Measurements from ENCODE around the gene NBDY. TPM values are rescaled to one million over a fixed set of nuclear protein-coding genes. Genes with fewer than 3 reads are reported as not detected.
A peak's percentile ranks its signal among the peaks of the same experiment; 100 is the strongest.

NBDY gene
- total RNA-seq, 1 donor from 2014 or later, result 30.7 TPM

DNA sequence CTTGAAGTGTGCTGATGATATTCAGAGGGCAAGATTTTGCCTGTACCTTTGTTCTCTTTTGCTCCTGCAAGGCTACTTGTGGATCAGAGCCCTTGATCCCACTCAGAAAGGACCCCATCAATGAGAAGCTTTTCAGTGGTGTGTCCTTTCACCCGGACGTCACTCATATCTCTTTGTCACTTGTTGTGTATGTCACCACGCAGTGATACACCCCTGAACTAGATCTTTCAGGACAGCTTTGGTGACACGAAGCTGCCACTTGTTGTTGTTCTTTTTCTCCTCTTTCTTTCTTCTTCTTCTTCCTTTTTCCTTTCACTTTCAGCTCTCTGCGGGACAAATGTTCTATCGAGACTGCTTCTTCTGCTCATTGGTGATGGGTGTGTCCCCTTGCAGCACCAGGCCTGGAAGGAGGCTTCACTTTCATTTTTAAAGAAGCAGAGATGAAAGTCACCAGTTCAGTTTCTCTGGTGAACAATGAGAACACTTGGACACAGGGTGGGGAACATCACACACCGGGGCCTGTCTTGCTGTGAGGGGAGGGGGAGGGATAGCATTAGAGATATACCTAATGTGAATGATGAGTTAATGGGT is 83.6 kb downstream of the NBDY start:
- H3K9me3 ChIP-seq, result no peaks in the 10 kb centered on the region
- peak overlapping the region; percentile 51 for H3K27ac ChIP-seq
- ATAC-seq, result peak; percentile 76
- no peaks in the 10 kb centered on the region for H3K4me1 ChIP-seq
- H3K27me3 ChIP-seq, result no peaks in the 10 kb centered on the region
- intact Hi-C loops (cut with DNase I), result no loop called here
- TF ChIP-seq, protein P1, sequence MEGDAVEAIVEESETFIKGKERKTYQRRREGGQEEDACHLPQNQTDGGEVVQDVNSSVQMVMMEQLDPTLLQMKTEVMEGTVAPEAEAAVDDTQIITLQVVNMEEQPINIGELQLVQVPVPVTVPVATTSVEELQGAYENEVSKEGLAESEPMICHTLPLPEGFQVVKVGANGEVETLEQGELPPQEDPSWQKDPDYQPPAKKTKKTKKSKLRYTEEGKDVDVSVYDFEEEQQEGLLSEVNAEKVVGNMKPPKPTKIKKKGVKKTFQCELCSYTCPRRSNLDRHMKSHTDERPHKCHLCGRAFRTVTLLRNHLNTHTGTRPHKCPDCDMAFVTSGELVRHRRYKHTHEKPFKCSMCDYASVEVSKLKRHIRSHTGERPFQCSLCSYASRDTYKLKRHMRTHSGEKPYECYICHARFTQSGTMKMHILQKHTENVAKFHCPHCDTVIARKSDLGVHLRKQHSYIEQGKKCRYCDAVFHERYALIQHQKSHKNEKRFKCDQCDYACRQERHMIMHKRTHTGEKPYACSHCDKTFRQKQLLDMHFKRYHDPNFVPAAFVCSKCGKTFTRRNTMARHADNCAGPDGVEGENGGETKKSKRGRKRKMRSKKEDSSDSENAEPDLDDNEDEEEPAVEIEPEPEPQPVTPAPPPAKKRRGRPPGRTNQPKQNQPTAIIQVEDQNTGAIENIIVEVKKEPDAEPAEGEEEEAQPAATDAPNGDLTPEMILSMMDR (IDR thresholded peaks at IDR 0.05), result no peak
- H3K4me3 ChIP-seq, result peak overlapping the region; percentile 10
- DNase-seq, result no peak
- H3K36me3 ChIP-seq, result no peaks in the 10 kb centered on the region

DNA sequence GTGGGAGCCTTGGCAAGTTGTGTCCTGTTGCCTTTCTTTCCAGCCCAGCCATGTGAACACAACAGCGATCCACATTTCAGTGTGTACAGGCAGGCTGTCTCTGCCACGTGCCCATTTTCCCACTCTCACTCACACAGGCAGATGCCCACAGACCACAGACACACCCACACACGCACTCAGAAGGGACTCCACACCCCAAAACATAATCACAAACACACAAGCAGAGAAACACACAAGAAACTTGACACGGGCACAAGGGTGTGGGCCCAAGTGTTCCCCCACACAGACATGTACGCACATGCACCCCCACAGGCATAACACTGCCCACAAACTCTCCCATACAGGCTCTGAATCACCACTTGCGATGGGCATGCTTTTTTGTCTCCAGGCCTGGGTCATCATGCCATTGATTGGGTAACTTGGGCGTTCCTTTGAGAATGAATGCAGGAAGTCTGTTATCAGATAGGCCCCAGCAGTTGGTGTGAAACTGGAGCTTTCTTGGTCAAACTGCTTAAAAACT is 84.3 kb downstream of the NBDY start:
- H3K4me3 ChIP-seq, result no peak overlapping the region
- intact Hi-C loops (cut with DNase I), result no loop called here
- TF ChIP-seq, protein P1 (IDR thresholded peaks at IDR 0.05), result no peak
- H3K4me1 ChIP-seq, result no peaks in the 10 kb centered on the region
- no peaks in the 10 kb centered on the region for H3K9me3 ChIP-seq
- no peaks in the 10 kb centered on the region for H3K27me3 ChIP-seq
- peak overlapping the region; percentile 51 for H3K27ac ChIP-seq
- ATAC-seq, result peak; percentile 90
- DNase-seq, result no peak
- H3K36me3 ChIP-seq, result no peaks in the 10 kb centered on the region

DNA sequence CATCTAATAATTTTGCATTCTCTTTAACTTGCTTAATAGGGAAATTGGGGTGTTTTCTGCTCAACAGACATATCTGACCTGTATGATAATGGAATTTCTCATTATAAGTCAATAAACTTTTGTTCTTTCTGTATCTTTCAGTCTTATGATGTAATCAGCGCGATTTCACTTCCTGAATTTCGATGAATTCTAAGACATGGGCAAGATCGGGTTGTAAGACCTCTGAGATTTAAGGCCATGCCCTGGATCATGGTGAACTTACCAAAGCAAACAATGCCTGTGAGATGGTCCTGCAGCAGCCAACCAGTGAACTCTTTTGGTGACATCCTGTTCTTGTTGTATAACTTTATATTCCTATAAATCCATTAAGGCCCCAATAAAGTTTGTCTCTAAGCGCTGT is 88.1 kb downstream of the NBDY start:
- TF ChIP-seq, protein P1 (IDR thresholded peaks at IDR 0.05), result no peak
- Histone ChIP-seq H3K9me3 (no peaks in the 10 kb centered on the region), H3K4me3 (no peak overlapping the region), H3K36me3 (no peaks in the 10 kb centered on the region), H3K27ac (no peak overlapping the region), H3K27me3 (no peaks in the 10 kb centered on the region), H3K4me1 (no peaks in the 10 kb centered on the region)
- DNase-seq, result no peak
- no peak for ATAC-seq
- intact Hi-C loops (cut with DNase I), result no loop called here

DNA sequence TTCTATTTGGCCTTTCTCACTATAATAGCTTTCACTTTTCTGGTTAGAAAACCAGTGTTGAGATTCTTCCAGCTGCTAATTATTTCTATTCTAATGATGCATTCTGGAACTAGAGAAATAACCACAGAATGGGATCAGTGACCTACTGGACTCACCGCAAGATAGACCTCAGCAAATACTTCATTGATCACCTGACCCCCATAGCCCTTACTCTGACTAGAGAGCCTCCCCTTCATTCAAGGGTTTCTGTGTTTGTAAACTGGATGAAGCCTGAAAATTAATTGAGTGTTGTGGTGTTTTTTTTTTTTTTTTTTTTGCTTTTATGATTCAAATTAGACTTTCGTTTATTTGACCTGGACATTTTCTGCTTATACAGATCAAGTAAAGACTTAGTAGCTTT is 97.0 kb downstream of the NBDY start:
- DNase-seq (no peak), ATAC-seq (no peak)
- Histone ChIP-seq H3K4me3 (no peak overlapping the region), H3K4me1 (no peaks in the 10 kb centered on the region), H3K27ac (no peak overlapping the region), H3K27me3 (no peaks in the 10 kb centered on the region), H3K9me3 (no peaks in the 10 kb centered on the region), H3K36me3 (no peaks in the 10 kb centered on the region)
- intact Hi-C loops (cut with DNase I), result no loop called here
- TF ChIP-seq, protein P1 (IDR thresholded peaks at IDR 0.05), result no peak

DNA sequence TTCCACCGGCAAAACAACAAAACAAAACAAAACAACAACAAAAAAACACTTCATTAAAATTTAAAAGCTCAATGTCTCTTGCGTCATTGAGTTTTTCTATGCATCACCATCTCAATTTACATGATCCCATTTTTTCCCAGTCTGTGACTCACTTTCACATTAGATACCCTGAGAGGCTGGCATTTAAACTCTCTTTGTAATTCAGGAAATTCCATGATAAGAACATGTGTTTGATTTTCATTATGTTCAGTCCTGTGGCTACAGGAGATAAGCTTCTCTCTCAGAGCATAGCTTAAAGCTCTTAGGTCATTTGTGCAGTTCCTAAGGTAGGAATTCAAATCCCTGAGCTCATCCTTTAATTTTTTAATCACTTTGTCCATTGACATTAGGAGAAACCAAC is 104.6 kb downstream of the NBDY start:
- no peak for DNase-seq
- Histone ChIP-seq H3K4me1 (no peaks in the 10 kb centered on the region), H3K27ac (no peak overlapping the region), H3K4me3 (no peak overlapping the region), H3K36me3 (no peaks in the 10 kb centered on the region), H3K27me3 (no peaks in the 10 kb centered on the region), H3K9me3 (no peaks in the 10 kb centered on the region)
- intact Hi-C loops (cut with DNase I), result no loop called here
- no peak for ATAC-seq
- TF ChIP-seq, protein P1 (IDR thresholded peaks at IDR 0.05), result no peak

DNA sequence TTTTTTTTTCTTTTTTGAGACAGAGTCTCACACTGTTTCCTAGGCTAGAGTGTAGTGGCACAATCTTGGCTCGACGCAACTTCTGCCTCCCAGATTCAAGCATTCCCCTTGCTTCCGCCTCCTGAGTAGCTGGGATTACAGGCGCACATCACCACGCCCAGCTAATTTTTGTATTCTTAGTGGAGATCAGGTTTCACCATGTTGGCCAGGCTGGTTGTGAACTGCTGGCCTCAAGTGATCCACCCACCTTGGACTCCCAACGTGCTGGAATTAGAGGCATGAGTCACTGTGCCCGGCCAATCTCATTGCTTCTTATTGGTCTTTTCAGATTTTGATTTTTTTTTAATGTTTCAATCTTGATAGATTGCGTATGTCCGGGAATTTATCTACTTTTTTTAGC is 124.4 kb downstream of the NBDY start:
- intact Hi-C loops (cut with DNase I), result no loop called here

More for the DNA sequence above, 124.4 kb downstream of the NBDY start:
- H3K4me1 ChIP-seq, result no peaks in the 10 kb centered on the region
- no peak overlapping the region for H3K27ac ChIP-seq
- no peak for DNase-seq
- H3K9me3 ChIP-seq, result no peaks in the 10 kb centered on the region
- no peak for ATAC-seq
- TF ChIP-seq, protein P1 (IDR thresholded peaks at IDR 0.05), result no peak
- no peaks in the 10 kb centered on the region for H3K36me3 ChIP-seq
- no peak overlapping the region for H3K4me3 ChIP-seq
- H3K27me3 ChIP-seq, result no peaks in the 10 kb centered on the region

All from upper lobe of right lung (tissue), 1 donor.